ENCODE measurements around the gene GOLT1A. TPM values are rescaled to one million over a fixed set of nuclear protein-coding genes. Genes with fewer than 3 reads are reported as not detected.
A peak's percentile ranks its signal among the peaks of the same experiment; 100 is the strongest.

GOLT1A gene
- total RNA-seq, 4 donors from 2014 or later = 1.1 TPM; not detected in 3

GRCh38 chr1:204261266-204261665, 47.5 kb upstream of the GOLT1A start:
- peaks cover 0 to 37% (median 4%) of the 10 kb centered on the region in 3 donors for H3K4me1 ChIP-seq
- peaks cover 6% of the 10 kb centered on the region for H3K27me3 ChIP-seq
- H3K27ac ChIP-seq = no peak overlapping the region
- no peaks in the 10 kb centered on the region for H3K36me3 ChIP-seq
- H3K9me3 ChIP-seq = no peaks in the 10 kb centered on the region
- no peak overlapping the region for H3K4me3 ChIP-seq
- no peak for TF ChIP-seq POLR2AphosphoS5 (IDR thresholded peaks at IDR 0.05)
- TF ChIP-seq EP300 (IDR thresholded peaks at IDR 0.05) = no peak
- TF ChIP-seq POLR2A (IDR thresholded peaks at IDR 0.05) = no peak
- no peak for TF ChIP-seq CTCF (IDR thresholded peaks at IDR 0.05)
- 100% methylated on average over 1 of the region's 12 CpGs; no CpG with 5 or more reads in 1 of the 2 donors for WGBS, 2 donors (ENCODE audit: low coverage in 1 of 2)
- no peak for ATAC-seq

GRCh38 chr1:204260601-204261197, 46.9 kb upstream of the GOLT1A start:
- peaks cover 0 to 34% (median 4%) of the 10 kb centered on the region in 3 donors for H3K4me1 ChIP-seq
- no peaks in the 10 kb centered on the region for H3K36me3 ChIP-seq
- H3K9me3 ChIP-seq = no peaks in the 10 kb centered on the region
- H3K27ac ChIP-seq = no peak overlapping the region
- WGBS, 2 donors (ENCODE audit: low coverage in 1 of 2) = 90 to 100% methylated on average over 2 to 5 of the region's 14 CpGs
- no peak overlapping the region for H3K4me3 ChIP-seq
- no peak for TF ChIP-seq POLR2A (IDR thresholded peaks at IDR 0.05)
- TF ChIP-seq CTCF (IDR thresholded peaks at IDR 0.05) = no peak
- no peak for TF ChIP-seq EP300 (IDR thresholded peaks at IDR 0.05)
- TF ChIP-seq POLR2AphosphoS5 (IDR thresholded peaks at IDR 0.05) = no peak
- ATAC-seq = no peak
- peaks cover 6% of the 10 kb centered on the region for H3K27me3 ChIP-seq

- TF ChIP-seq POLR2A (IDR thresholded peaks at IDR 0.05) (no peak), POLR2AphosphoS5 (IDR thresholded peaks at IDR 0.05) (no peak), EP300 (IDR thresholded peaks at IDR 0.05) (no peak), CTCF (IDR thresholded peaks at IDR 0.05) (no peak)
- peaks cover 0 to 36% (median 4%) of the 10 kb centered on the region in 3 donors for H3K4me1 ChIP-seq
- no peaks in the 10 kb centered on the region for H3K36me3 ChIP-seq
- H3K9me3 ChIP-seq = no peaks in the 10 kb centered on the region
- H3K27me3 ChIP-seq = peaks cover 6% of the 10 kb centered on the region
- H3K27ac ChIP-seq = no peak overlapping the region
- H3K4me3 ChIP-seq = no peak overlapping the region
- no peak for ATAC-seq
- 89 to 90% methylated on average over 3 to 5 of the region's 5 CpGs for WGBS, 2 donors (ENCODE audit: low coverage in 1 of 2)
Observed at GRCh38 chr1:204259782-204260181, 46.0 kb upstream of the GOLT1A start.

- peak overlapping the region in 1 of 4 donors; percentile 16 for H3K27ac ChIP-seq
- peaks cover 0 to 33% (median 0%) of the 10 kb centered on the region in 3 donors for H3K4me1 ChIP-seq
- H3K27me3 ChIP-seq = peaks cover 7% of the 10 kb centered on the region
- H3K9me3 ChIP-seq = no peaks in the 10 kb centered on the region
- no peak overlapping the region for H3K4me3 ChIP-seq
- TF ChIP-seq POLR2AphosphoS5 (IDR thresholded peaks at IDR 0.05) = no peak
- 100% methylated on average over 1 of the region's 18 CpGs; no CpG with 5 or more reads in 1 of the 2 donors for WGBS, 2 donors (ENCODE audit: low coverage in 1 of 2)
- no peaks in the 10 kb centered on the region for H3K36me3 ChIP-seq
- ATAC-seq = no peak
Observed at GRCh38 chr1:204259196-204259595, 45.4 kb upstream of the GOLT1A start.

GRCh38 chr1:204258213-204259115, 44.7 kb upstream of the GOLT1A start:
- Histone ChIP-seq H3K9me3 (no peaks in the 10 kb centered on the region), H3K27ac (peak overlapping the region in 1 of 4 donors; percentile 16), H3K27me3 (peaks cover 10% of the 10 kb centered on the region), H3K36me3 (no peaks in the 10 kb centered on the region), H3K4me3 (no peak overlapping the region), H3K4me1 (peaks cover 0 to 26% (median 0%) of the 10 kb centered on the region in 3 donors)
- TF ChIP-seq POLR2AphosphoS5 (IDR thresholded peaks at IDR 0.05) (no peak), POLR2A (IDR thresholded peaks at IDR 0.05) (no peak), EP300 (IDR thresholded peaks at IDR 0.05) (no peak), CTCF (IDR thresholded peaks at IDR 0.05) (peak in 3 of 4 experiments; percentile 43 to 66 (median 44))
- ATAC-seq = no peak
- WGBS, 2 donors (ENCODE audit: low coverage in 1 of 2) = 73 to 90% methylated on average over 2 of the region's 7 CpGs
